KOPT-K1 (cell line): Measurements from ENCODE around the gene MC2R.

Experiments used
- H3K27ac ChIP-seq: fragments of 200-600 bp; sonication (generic); 2 replicates; pipeline ENCODE4 v1.5.1; 2016; ENCODE audit warnings: antibody characterized with exemption, mild to moderate bottlenecking, low read depth, low read length; ENCODE audit not compliant: poor library complexity, severe bottlenecking
- H3K36me3 ChIP-seq: fragments of 200-600 bp; sonication (generic); 2 replicates; pipeline ENCODE4 v1.5.1; 2017; ENCODE audit warnings: antibody characterized with exemption, mild to moderate bottlenecking, low read length, moderate library complexity; ENCODE audit not compliant: insufficient read depth
- H3K9me3 ChIP-seq: fragments of 200-600 bp; sonication (generic); 2 replicates; pipeline ENCODE4 v1.5.1; 2017; ENCODE audit warnings: antibody characterized with exemption, low read length, mild to moderate bottlenecking; ENCODE audit not compliant: insufficient read depth, poor library complexity, severe bottlenecking

The MC2R gene

GRCh38 chr18:13912601-13913000, 2.7 kb downstream of the MC2R start:
- H3K9me3 ChIP-seq: no peaks in the 10 kb centered on the region
- no peak overlapping the region for H3K27ac ChIP-seq
- H3K36me3 ChIP-seq: no peaks in the 10 kb centered on the region

DNA sequence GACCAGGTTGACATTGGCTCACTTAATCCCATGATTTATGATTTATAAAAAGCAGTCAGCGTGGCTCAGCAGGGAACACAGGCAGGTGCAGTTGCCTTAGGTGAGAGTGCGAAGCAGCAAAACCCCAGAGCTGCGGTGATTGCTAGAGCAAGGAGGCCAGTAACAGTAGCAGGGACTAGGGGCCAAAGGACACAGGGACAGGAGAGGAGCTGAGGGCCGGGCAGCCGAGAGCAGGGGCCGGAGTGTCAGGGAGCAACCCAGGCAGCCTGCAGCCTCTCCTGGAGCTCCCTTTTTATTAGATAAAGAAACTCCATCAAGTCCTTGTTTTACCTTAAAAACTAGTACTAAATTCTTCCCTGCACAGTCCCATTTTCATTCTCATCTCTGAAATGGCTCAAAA, 4.3 kb downstream of the MC2R start:
- no peaks in the 10 kb centered on the region for H3K36me3 ChIP-seq
- H3K9me3 ChIP-seq: no peaks in the 10 kb centered on the region
- no peak overlapping the region for H3K27ac ChIP-seq

GRCh38 chr18:13910501-13910900, 4.8 kb downstream of the MC2R start:
- Histone ChIP-seq H3K9me3 (no peaks in the 10 kb centered on the region), H3K27ac (no peak overlapping the region), H3K36me3 (no peaks in the 10 kb centered on the region)

GRCh38 chr18:13909141-13909940, 6.0 kb downstream of the MC2R start:
- no peak overlapping the region for H3K27ac ChIP-seq
- H3K9me3 ChIP-seq: no peaks in the 10 kb centered on the region
- no peaks in the 10 kb centered on the region for H3K36me3 ChIP-seq

GRCh38 chr18:13900633-13901032, 14.7 kb downstream of the MC2R start:
- Histone ChIP-seq H3K9me3 (no peaks in the 10 kb centered on the region), H3K36me3 (no peaks in the 10 kb centered on the region), H3K27ac (no peak overlapping the region)

GRCh38 chr18:13895505-13896033, 19.8 kb downstream of the MC2R start:
- H3K27ac ChIP-seq: no peak overlapping the region
- no peaks in the 10 kb centered on the region for H3K36me3 ChIP-seq
- H3K9me3 ChIP-seq: no peaks in the 10 kb centered on the region

DNA sequence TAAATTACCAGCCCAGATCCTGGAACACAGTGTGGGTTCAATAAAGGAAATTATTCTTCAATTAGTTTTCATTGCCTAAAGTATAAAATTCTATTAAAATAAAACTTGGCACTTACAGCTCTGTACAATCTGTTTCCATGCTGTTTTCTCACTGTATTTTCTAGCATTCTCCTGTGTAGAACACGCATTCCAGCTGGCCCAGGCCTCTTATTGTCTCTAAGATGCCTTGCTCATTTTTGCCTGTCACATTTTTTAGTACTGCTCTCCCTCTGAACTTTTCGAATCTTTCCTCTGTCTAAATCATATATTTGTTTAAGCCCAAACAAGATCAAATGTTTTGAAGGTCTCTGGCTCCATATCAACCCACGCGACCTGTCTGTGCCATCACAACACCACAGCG, 20.8 kb downstream of the MC2R start:
- H3K27ac ChIP-seq: no peak overlapping the region
- no peaks in the 10 kb centered on the region for H3K36me3 ChIP-seq
- no peaks in the 10 kb centered on the region for H3K9me3 ChIP-seq

DNA sequence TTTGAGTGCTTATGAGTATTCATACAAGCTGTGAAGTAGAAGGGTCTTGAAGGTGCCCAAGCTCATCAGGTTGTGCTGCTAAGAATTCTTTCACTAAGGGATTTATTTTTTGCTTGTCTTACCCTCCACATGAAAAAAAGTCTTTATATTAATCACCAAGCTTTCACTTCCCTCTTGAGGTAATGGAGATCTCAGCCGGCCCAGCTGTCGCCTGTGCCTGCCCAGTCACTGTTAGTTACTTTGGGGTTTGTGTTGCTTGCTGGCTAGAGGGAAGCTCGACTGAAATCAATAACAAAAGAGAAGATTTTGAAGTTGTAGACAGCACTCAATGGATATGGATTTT, 21.9 kb downstream of the MC2R start:
- H3K27ac ChIP-seq: no peak overlapping the region
- no peaks in the 10 kb centered on the region for H3K9me3 ChIP-seq
- H3K36me3 ChIP-seq: no peaks in the 10 kb centered on the region

DNA sequence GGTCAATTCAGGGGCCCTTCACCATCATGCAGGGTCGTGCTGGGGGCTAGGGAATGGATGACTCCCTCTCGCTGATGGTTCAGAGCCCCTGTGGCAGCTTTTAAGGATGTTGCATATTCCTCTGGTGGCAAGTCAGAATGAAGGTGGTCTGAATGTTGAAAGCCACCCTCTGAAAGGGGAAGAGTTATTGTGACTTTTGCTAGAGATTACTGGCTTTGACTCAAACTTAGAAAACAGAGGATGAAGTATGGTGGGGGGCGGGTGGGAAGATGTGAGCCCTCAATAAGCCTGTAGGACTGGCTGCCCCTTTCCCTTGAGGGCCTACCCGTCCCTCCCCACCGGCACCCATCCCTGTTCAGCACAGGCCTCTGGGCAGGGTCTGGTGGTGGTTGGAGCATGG, 23.2 kb downstream of the MC2R start:
- no peaks in the 10 kb centered on the region for H3K9me3 ChIP-seq
- H3K36me3 ChIP-seq: no peaks in the 10 kb centered on the region
- H3K27ac ChIP-seq: no peak overlapping the region

- H3K27ac ChIP-seq: no peak overlapping the region
- no peaks in the 10 kb centered on the region for H3K36me3 ChIP-seq
- H3K9me3 ChIP-seq: no peaks in the 10 kb centered on the region
Measured at GRCh38 chr18:13890761-13891361, 24.5 kb downstream of the MC2R start.

DNA sequence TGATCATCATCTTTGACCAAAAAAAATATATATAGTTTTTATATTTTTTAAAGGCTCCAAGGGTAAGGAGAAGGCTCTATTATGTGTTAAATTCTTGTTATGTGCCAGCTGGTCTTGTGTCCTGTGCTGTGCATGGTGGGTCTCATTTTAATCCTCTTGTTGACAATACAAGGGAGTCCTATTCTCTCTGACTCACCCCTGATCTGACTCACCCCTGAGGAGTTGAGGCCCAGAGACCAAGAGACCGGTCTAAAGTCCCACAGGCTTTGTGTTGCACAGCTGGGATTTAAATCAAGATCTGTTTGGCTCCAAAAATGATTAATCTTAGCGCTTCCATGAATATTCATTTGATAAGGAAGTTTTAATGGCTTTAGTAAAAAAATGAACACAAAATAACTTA, 25.7 kb downstream of the MC2R start:
- H3K27ac ChIP-seq: no peak overlapping the region

DNA sequence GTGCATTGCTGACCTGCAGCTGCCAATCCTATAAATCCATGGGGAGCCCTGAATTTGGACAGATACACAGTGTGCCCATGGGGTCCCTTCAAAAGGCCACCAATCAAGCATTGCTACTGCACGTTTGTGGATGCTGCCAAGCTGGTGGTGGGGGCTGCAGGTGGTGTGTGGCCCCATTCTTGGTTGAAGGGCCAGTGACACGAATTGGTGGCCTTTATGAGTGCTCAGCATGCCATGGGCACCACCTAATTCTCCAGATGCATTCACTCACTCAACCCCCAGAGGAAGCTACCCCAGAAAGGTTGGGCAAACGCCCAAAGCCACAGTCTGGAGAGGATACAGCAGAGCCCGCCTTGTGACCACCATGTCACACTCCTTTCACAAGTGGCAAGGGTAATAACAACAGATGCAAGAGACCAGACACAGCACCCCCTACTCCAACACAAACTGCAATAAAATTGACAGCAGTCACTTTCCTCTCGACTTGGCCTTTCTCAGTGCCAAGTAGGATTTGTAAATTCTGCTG, 27.1 kb downstream of the MC2R start:
- no peaks in the 10 kb centered on the region for H3K36me3 ChIP-seq
- no peaks in the 10 kb centered on the region for H3K9me3 ChIP-seq
- no peak overlapping the region for H3K27ac ChIP-seq

More for the DNA sequence above, 25.7 kb downstream of the MC2R start:
- H3K36me3 ChIP-seq: no peaks in the 10 kb centered on the region
- no peaks in the 10 kb centered on the region for H3K9me3 ChIP-seq

GRCh38 chr18:13885009-13885408, 30.3 kb downstream of the MC2R start:
- no peaks in the 10 kb centered on the region for H3K9me3 ChIP-seq
- no peaks in the 10 kb centered on the region for H3K36me3 ChIP-seq
- H3K27ac ChIP-seq: no peak overlapping the region

DNA sequence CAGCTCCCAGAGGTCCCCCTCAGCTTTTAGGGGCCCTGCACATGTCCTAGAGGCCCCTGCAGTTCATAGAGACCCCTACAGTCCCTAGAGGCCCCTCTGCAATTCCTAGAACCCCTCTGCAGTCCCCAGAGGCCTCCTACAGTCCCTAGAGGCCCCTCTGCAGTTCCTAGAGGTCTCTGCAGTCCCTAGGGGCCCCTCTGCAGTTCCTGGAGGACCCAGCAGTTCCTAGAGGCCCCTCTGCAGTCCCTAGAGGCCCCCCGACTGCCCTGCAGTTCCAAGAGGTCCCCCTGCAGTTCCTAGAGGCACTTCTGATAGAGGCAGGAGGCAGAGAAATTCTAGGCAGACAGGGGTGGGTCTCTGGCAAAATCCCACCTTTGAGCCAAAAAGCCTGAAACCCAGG, 35.4 kb downstream of the MC2R start:
- Histone ChIP-seq H3K36me3 (no peaks in the 10 kb centered on the region), H3K27ac (no peak overlapping the region), H3K9me3 (no peaks in the 10 kb centered on the region)

- H3K27ac ChIP-seq: no peak overlapping the region
Measured at GRCh38 chr18:13879492-13879891, 35.8 kb downstream of the MC2R start.

GRCh38 chr18:13878857-13879256, 36.5 kb downstream of the MC2R start:
- Histone ChIP-seq H3K36me3 (no peaks in the 10 kb centered on the region), H3K9me3 (no peaks in the 10 kb centered on the region), H3K27ac (no peak overlapping the region)

More at GRCh38 chr18:13879492-13879891, 35.8 kb downstream of the MC2R start:
- Histone ChIP-seq H3K9me3 (no peaks in the 10 kb centered on the region), H3K36me3 (no peaks in the 10 kb centered on the region)
